ENCODE measurements around the gene NME7.

NME7 gene

GRCh38 chr1:169249611-169250010 is 118.0 kb downstream of the NME7 start:
- Histone ChIP-seq H3K4me3 (no peak overlapping the region), H3K27ac (no peak overlapping the region)

- H3K27ac ChIP-seq = no peak overlapping the region
- H3K4me3 ChIP-seq = no peak overlapping the region
Measured at GRCh38 chr1:169245706-169246105, 121.9 kb downstream of the NME7 start.

GRCh38 chr1:169240449-169241232 is 127.0 kb downstream of the NME7 start:
- H3K4me3 ChIP-seq = no peak overlapping the region
- H3K27ac ChIP-seq = peak overlapping the region in 1 of 21 experiments; percentile 34

- Histone ChIP-seq H3K27ac (no peak overlapping the region), H3K4me3 (no peak overlapping the region)
Measured at GRCh38 chr1:169236880-169237279, 130.7 kb downstream of the NME7 start.

GRCh38 chr1:169236143-169236542 is 131.5 kb downstream of the NME7 start:
- Histone ChIP-seq H3K27ac (no peak overlapping the region), H3K4me3 (no peak overlapping the region)

- no peak overlapping the region for H3K27ac ChIP-seq
- no peak overlapping the region for H3K4me3 ChIP-seq
Measured at GRCh38 chr1:169235568-169235967, 132.0 kb downstream of the NME7 start.

- H3K4me3 ChIP-seq = no peak overlapping the region
- H3K27ac ChIP-seq = no peak overlapping the region
Measured at GRCh38 chr1:169234780-169235179, 132.8 kb downstream of the NME7 start.

- H3K4me3 ChIP-seq = no peak overlapping the region
- H3K27ac ChIP-seq = no peak overlapping the region
Measured at GRCh38 chr1:169217636-169218035, 150.0 kb downstream of the NME7 start.

- H3K27ac ChIP-seq = no peak overlapping the region
- H3K4me3 ChIP-seq = no peak overlapping the region
Measured at GRCh38 chr1:169214598-169214997, 153.0 kb downstream of the NME7 start.

- no peak overlapping the region for H3K27ac ChIP-seq
- no peak overlapping the region for H3K4me3 ChIP-seq
Measured at GRCh38 chr1:169212088-169212487, 155.5 kb downstream of the NME7 start.

- no peak overlapping the region for H3K4me3 ChIP-seq
- H3K27ac ChIP-seq = peak overlapping the region in 1 of 21 experiments; percentile 7
Measured at GRCh38 chr1:169207797-169208520, 159.6 kb downstream of the NME7 start.

GRCh38 chr1:169204157-169204556 is 163.4 kb downstream of the NME7 start:
- Histone ChIP-seq H3K4me3 (no peak overlapping the region), H3K27ac (no peak overlapping the region)

GRCh38 chr1:169202791-169203665 is 164.6 kb downstream of the NME7 start:
- H3K27ac ChIP-seq = no peak overlapping the region

GRCh38 chr1:169201084-169201619 is 166.4 kb downstream of the NME7 start:
- no peak overlapping the region for H3K27ac ChIP-seq
- H3K4me3 ChIP-seq = no peak overlapping the region

More at GRCh38 chr1:169202791-169203665, 164.6 kb downstream of the NME7 start:
- no peak overlapping the region for H3K4me3 ChIP-seq

- Histone ChIP-seq H3K4me3 (no peak overlapping the region), H3K27ac (no peak overlapping the region)
Measured at GRCh38 chr1:169200319-169200718, 167.3 kb downstream of the NME7 start.

- H3K27ac ChIP-seq = no peak overlapping the region
- H3K4me3 ChIP-seq = no peak overlapping the region
Measured at GRCh38 chr1:169196581-169196980, 171.0 kb downstream of the NME7 start.

GRCh38 chr1:169196161-169196560 is 171.4 kb downstream of the NME7 start:
- H3K27ac ChIP-seq = no peak overlapping the region
- no peak overlapping the region for H3K4me3 ChIP-seq

- Histone ChIP-seq H3K27ac (no peak overlapping the region), H3K4me3 (no peak overlapping the region)
Measured at GRCh38 chr1:169193191-169193850, 174.3 kb downstream of the NME7 start.

- H3K4me3 ChIP-seq = no peak overlapping the region
- no peak overlapping the region for H3K27ac ChIP-seq
Measured at GRCh38 chr1:169186106-169186505, 181.5 kb downstream of the NME7 start.

All from skin epidermis (tissue), 12 donors.